Loucy (cell line): Measurements from ENCODE around the gene CDO1.

Source experiments
- CTCF ChIP-seq: fragments of 200-600 bp; sonication (generic); conservative IDR thresholded peaks from 2 replicates; pipeline ENCODE4 v1.5.1; 2014; ENCODE audit warnings: mild to moderate bottlenecking, antibody characterized with exemption, low read length
- EZH2phosphoT487 ChIP-seq: fragments of 200-600 bp; IDR thresholded peaks from 2 replicates; pipeline ENCODE4 v1.6.1; 2018; ENCODE audit warnings: antibody characterized with exemption, mild to moderate bottlenecking, moderate library complexity, borderline replicate concordance

GRCh38 chr5:115812372-115812771 lies 4.1 kb downstream of the CDO1 start:
- TF ChIP-seq CTCF, result no peak
- TF ChIP-seq EZH2phosphoT487, result no peak
